Brain microvascular endothelial cell (primary cell): ENCODE results near the gene KIDINS220.
A peak's percentile ranks its signal among the peaks of the same experiment; 100 is the strongest.

Source experiments
- DNase-seq: peaks from one replicate; pipeline ENCODE4 v3.0.0-alpha.2; 2020
- H3K27ac ChIP-seq: fragments of 250-450 bp; sonication (Bioruptor Pico); 2 replicates; pipeline ENCODE4 v1.5.1; 2020; ENCODE audit warnings: mild to moderate bottlenecking, moderate library complexity
- H3K27me3 ChIP-seq: fragments of 250-450 bp; sonication (Bioruptor Pico); replicated peaks from 2 replicates; pipeline ENCODE4 v1.5.1; 2020; ENCODE audit warnings: mild to moderate bottlenecking
- H3K36me3 ChIP-seq: fragments of 250-450 bp; sonication (Bioruptor Pico); replicated peaks from 2 replicates; pipeline ENCODE4 v1.5.1; 2020; ENCODE audit warnings: mild to moderate bottlenecking
- H3K4me3 ChIP-seq: 2 replicates; pipeline ENCODE4 v1.5.1; 2011; ENCODE audit warnings: low read depth, mild to moderate bottlenecking, control low read depth, low read length, moderate library complexity
- in situ Hi-C: cut with HindIII; loops from 2 replicates; pipeline ENCODE4 v1.10.0; 2017; ENCODE audit warnings: low sequenced_read_pairs, low pct_ligation_motif_present
- TF ChIP-seq, protein P1 (sequence below): IDR thresholded peaks from 2 replicates; pipeline ENCODE4 v1.5.1; 2011; ENCODE audit warnings: low read depth, mild to moderate bottlenecking, moderate library complexity, low read length, control low read depth, inconsistent platforms; ENCODE audit errors: missing control alignments

Gene KIDINS220

DNA sequence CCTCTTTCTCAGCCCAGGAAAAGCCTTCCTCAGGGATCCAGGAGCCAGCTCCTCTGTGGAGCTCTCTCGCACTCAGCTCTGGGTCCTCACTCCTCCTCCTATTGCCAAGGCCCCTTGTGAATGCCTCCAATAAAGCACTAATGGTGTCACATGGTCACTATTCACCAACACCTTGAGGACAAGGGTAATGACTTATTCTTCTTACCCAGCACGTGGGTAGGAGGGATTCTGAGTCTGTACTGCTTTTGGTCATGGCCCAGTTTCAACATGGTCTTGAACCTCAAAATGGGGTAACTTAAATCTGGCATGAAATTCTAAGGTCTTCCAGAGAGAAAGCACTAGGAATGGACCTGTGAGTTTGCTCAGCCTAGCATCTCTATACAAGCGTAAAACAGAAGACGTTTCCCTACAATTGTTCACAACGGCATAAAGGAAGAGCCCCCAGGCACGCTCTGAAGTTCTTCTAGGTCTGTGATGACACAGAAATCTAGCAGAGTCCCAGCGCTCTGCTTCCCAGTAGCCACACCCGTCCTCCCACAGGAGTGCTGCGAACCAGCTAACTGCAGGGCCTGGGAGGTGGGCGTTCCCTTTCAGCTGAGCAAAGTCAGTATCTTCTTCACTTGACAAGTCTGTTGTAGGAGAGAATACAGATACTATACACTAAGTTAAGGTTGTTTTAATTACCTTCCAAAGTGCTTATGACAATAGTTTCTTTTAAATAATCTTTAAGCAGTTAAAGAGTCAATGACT, 14.6 kb upstream of the KIDINS220 start:
- in situ Hi-C loops: no loop called here
- TF ChIP-seq, protein P1, sequence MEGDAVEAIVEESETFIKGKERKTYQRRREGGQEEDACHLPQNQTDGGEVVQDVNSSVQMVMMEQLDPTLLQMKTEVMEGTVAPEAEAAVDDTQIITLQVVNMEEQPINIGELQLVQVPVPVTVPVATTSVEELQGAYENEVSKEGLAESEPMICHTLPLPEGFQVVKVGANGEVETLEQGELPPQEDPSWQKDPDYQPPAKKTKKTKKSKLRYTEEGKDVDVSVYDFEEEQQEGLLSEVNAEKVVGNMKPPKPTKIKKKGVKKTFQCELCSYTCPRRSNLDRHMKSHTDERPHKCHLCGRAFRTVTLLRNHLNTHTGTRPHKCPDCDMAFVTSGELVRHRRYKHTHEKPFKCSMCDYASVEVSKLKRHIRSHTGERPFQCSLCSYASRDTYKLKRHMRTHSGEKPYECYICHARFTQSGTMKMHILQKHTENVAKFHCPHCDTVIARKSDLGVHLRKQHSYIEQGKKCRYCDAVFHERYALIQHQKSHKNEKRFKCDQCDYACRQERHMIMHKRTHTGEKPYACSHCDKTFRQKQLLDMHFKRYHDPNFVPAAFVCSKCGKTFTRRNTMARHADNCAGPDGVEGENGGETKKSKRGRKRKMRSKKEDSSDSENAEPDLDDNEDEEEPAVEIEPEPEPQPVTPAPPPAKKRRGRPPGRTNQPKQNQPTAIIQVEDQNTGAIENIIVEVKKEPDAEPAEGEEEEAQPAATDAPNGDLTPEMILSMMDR: no peak
- Histone ChIP-seq H3K27me3 (no peaks in the 10 kb centered on the region), H3K27ac (no peak overlapping the region), H3K4me3 (no peak overlapping the region), H3K36me3 (no peaks in the 10 kb centered on the region)
- no peak for DNase-seq

DNA sequence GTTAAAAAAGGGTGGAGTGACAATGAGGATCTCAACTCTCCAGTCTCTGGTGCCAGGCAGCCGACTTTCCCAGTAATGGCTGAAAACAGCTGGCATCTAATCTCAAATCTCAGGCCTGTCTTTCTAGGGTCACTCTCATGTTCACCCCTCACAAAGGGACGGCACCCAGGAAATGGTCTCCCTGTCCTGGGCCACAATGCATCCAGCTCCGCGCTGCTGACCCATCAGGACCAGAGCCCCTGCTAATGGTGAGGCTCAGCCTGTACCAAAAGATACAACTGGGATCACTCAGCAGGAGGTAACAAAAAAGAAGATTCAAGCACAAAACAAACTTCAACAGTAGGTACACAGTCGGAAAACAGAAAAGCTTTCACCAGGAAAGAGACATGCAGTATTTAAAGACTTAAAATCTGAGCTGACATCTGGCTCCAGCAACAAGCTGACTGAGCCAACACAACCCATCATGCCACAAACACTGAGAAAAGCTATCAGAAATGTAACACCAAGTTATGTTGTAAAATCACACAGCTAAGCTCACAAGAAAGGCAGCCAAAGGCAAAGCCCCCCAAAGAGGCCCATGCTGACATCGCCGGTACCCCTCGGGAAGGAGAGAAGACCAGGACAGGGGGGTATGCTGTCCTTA, 13.6 kb upstream of the KIDINS220 start:
- Histone ChIP-seq H3K4me3 (no peak overlapping the region), H3K27me3 (no peaks in the 10 kb centered on the region), H3K36me3 (no peaks in the 10 kb centered on the region), H3K27ac (no peak overlapping the region)
- TF ChIP-seq, protein P1: no peak
- DNase-seq: no peak
- in situ Hi-C loops: no loop called here

DNA sequence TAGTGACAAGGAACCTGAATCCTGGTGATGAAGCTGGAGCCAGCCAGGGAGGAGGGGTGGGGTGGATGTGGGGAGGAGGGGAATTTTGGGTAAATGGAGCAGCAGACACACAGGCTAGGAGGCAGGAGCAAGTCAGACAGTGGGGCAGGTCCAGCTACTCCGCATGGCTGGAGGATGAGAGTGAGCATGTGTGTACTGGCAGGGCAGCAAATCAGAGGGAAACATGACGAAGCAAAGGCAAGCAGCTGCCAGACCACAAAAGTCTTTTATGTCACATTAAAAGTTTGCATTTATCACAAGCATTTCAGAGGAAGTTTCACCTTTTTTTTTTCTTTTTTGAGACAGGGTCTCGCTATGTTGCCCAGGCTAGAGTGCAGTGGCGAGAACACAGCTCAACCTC, 11.9 kb upstream of the KIDINS220 start:
- in situ Hi-C loops: no loop called here
- Histone ChIP-seq H3K27me3 (no peaks in the 10 kb centered on the region), H3K36me3 (no peaks in the 10 kb centered on the region), H3K27ac (no peak overlapping the region), H3K4me3 (no peak overlapping the region)
- TF ChIP-seq, protein P1: no peak
- DNase-seq: peak; percentile 23

DNA sequence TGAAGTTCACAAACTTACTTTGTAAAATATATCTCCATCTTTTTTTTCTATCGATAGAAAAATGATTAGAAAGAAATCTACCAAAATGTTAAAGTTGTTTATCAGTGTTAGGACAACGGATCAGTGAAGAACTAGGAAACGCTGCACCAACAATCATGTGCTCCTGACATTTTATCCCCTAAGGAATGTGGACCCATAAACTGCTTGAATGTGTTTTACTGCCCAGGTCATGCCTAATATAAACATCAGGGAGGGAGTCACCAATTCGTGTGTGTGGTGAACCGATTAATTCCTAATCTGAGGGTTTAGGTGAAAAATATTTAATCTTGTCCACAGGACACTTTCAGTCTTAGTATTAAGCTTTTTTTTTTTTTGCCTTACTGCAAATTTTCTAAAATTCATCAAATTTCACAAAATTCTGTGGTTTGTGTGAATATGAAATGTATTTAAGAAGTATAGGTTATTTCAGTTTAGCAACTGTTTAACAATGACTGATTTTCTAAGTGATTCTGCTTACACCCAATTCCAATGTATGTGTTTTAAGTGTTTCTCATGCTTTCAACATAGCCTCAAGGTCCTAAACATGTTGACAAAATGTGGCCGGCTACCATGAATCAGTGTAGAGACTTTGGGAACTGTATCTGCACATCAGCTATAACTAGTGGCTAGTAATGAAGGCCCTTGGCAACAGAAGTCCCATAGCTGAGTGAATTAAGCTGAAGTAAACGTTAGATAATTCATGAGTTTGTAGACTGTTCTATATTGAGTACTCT, 11.1 kb upstream of the KIDINS220 start:
- in situ Hi-C loops: no loop called here
- Histone ChIP-seq H3K27ac (no peak overlapping the region), H3K27me3 (no peaks in the 10 kb centered on the region), H3K36me3 (no peaks in the 10 kb centered on the region), H3K4me3 (no peak overlapping the region)
- no peak for DNase-seq
- TF ChIP-seq, protein P1: no peak

DNA sequence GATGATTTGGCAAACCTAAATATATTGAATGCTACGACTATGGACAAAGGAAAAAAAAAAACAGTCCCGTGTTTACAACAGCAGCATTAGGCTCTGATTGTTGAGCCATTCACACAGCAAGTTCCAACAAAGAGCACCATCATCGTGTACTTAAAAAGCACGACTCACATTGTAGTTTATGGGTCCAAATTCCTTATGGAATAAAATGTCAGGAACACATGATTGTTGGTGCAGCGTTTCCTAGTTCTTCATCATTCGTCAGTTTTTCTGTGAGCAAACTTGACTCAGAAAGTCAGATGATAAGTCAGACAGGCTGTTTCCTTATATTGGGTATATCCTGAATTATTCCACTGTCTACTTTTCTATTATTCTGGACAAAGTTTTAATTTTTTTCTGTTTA, 10.0 kb upstream of the KIDINS220 start:
- H3K4me3 ChIP-seq: no peak overlapping the region
- no peaks in the 10 kb centered on the region for H3K27me3 ChIP-seq
- TF ChIP-seq, protein P1: no peak
- H3K27ac ChIP-seq: no peak overlapping the region
- in situ Hi-C loops: no loop called here
- no peak for DNase-seq
- no peaks in the 10 kb centered on the region for H3K36me3 ChIP-seq
